ENCODE measurements around the gene MREG. TPM values are rescaled to one million over a fixed set of nuclear protein-coding genes. Genes with fewer than 3 reads are reported as not detected.
"Not testable (repeated sequence)": the region's sequence is repeated elsewhere in the genome, so short reads cannot be mapped to it uniquely, and the experiment has no call there.

MREG gene
- total RNA-seq, 1 donor from 2014 or later: 5.7 TPM

DNA sequence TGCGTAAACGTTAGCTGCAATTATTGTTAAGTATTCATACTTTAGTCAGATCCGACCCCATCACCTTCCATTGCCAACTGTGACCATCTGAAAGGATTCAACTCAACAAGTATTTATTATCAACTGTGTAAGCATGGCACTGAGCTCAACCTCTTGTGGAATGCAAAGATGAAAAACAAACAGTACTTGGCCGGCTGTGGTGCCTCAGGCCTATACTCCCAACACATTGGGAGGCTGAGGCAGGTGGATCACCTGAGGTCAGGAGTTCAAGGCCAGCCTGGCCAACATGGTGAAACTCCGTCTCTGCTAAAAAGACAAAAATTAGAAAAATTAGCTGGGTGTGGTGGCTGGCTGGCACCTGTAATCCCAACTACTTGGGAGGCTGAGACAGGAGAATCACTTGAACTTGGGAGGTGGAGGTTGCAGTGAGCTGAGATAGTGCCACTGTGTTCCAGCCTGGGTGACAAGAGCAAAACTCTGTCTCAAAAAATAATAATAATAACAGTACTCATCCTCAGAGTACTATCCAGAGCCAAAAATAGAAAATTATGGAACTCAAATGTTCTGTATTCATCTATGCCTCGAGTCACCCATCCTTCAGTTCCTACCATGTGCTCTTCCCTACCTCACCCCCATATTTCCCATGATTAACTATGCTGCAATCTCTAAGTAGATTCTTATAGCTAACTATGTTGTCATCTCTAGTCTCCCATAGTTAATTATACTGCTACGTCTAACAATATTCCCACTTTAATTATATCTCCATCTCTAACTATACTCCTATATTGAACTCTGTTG is 8.6 kb upstream of the MREG start:
- DNase-seq (ENCODE audit: low spot score): no peak

DNA sequence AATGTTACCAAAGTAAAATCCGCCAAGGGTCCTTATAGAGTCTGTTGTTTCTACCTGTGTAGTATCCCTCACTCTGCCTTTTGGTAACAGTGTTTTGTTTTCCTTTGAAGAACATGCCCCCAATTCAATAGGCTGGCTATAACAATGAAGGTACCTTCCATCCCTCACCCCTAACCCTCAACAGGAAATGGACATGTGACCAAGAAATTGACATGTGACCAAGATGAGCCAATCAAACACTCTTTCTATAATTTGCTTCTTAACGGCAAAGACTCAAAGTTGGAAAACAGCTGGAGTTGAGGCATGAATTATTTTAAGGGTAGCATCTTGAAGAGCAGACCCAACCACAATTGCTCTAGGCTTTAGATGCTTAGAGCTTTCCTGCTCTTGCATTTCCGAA is 5.4 kb upstream of the MREG start:
- no peak for DNase-seq (ENCODE audit: low spot score)

DNA sequence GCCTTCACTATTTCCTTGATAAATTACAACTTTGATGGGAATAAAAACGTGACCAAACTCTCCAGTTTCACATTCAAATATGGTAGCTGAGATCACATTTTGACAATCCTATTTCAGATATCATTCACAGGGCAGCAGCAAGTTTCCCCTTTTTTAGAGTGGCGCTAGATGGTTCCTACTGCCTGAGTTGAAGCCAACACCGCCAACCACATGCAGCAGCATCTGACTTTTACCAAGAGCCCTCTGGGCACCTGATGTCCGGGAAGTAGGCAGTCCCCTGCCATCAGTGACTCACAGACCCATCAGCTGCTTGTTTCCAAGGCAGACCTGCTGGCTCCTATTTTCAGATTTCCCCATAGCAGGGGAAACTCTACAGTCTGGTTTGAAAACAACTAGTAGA is 4.0 kb upstream of the MREG start:
- DNase-seq (ENCODE audit: low spot score): no peak

DNA sequence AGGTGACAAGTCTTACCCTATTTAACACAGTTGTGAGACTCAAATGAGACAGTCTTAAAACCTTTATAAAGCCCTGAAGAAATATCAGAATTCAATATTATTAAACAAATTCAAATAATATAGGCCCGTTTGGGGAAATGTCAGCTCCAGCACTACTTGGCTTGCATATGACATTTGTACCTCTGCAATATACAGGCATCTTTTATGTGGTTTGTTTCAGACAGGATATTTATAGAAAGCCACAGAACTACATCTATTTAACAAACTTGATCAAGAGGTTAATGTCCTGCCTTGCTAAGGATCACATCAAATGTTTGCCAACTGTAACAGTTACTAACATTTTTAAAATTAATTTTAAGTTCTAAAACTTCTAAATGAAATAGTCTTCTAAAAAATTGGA is 3.2 kb upstream of the MREG start:
- DNase-seq (ENCODE audit: low spot score): no peak

DNA sequence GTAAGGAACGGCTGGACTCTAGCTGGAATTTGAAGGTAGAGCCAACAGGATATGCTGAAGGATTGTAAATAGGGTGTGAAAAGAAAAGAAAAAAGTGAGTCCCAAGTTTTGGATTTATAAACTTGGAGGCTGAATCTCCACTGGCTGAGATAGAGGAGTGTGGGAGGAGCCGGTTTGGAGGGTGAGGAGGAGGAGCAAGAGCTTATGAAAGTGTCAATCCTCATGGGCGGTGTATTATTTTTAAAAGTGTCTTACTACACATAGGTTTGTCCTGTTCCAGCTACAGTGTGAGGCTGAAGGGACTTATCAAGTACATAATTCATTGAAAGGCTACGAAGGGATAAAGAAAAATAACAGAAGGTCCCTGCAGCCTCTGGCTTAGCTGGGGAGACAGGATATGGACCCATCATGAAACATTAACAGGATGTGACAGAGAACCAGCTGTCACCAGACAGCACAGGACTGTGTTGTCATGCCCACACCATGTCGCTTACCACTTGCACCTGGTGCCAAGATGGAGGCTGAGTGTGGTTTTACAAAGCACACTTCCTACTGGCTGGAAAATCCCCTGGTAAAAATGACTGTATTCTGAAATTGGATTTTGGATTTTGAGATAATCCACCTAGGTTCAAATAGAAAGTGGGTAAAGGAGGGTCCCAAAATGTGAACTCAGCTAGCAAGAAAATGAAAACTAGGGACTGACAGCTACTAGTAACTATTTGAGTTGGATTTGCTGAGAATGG is 2.5 kb upstream of the MREG start:
- no peak for DNase-seq (ENCODE audit: low spot score)

DNA sequence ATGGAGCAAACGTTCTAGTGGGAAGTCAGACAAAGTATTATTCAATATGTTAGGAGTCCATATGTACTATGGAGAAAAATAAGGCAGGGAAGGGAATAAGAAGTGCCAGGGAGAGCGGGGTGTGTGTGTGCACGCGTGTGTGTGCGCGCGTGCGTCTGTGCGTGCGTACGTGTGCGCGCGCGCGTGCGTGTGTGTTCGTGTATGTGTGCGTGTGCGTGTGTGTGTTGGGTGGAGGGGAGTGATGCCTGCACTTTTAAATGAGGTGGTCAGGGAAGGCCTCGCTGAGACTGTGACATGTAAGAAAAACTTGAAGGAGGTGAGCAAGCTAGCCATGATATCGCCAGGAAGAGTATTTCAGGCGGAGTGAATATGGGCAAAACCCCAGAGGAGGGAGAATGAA is 1.6 kb upstream of the MREG start:
- DNase-seq (ENCODE audit: low spot score): no peak

DNA sequence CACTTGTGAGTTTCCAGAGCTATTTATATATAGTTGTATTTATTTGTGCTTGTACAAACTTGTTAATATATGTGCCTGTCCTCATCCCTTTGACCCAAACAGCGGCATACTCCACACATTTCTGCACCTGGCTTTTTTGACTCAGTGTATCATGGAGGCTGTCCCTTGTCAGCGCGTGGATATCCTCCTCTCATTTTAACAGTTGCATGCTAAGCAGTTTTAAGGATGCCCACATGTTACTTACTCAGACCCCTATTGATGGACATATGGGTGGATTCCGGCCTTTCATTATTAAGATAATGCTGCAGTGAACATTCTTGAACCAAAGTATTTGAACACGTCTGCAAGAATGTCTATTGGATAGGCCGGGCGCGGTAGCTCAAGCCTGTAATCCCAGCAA is 655 bp upstream of the MREG start:
- DNase-seq (ENCODE audit: low spot score): no peak

DNA sequence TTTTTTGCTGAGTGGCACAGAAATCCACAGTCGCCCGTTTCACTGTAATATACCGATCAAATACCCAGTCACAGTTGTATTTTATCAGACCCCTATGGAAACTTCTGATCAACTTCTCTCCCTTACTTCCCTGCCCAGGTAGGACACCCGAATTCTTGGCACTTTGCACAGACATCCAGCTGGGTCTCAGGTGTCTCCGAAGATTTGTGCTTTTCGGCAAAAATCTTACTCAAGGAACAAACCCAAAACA is 596 bp downstream of the MREG start:
- no peak for DNase-seq (ENCODE audit: low spot score)

DNA sequence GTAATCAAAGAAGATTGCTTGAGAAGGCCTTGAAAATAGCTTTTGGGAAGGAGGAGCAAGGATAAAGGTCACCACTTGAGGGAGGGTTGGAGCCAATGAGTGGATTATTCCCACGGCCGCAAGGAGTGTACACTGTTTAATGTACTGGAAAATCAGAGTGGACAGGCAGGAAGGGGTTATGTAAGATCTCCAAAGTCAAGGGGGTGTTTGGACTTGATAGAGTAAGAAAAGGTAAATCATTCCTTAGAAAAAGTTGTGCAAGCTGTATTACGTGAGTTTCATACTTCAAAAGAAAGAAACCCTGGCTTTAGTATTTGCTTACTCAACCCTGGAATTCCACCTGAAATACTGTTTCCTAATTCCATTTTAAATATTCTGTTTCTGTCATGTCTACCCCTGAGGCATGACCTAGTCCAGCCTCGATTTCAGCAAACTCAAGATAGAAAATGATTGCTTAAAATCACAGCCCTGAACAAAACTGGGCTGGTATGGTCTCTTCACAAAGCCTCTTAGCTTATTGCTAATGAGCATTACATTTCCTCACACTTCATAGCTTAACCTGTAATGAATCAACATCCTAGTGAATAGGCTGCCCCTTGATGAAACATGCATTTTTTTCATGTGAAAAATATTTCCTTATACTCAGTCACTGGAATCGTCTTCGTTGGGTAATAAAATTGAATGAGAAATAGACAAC is 1.1 kb downstream of the MREG start:
- no peak for DNase-seq (ENCODE audit: low spot score)

DNA sequence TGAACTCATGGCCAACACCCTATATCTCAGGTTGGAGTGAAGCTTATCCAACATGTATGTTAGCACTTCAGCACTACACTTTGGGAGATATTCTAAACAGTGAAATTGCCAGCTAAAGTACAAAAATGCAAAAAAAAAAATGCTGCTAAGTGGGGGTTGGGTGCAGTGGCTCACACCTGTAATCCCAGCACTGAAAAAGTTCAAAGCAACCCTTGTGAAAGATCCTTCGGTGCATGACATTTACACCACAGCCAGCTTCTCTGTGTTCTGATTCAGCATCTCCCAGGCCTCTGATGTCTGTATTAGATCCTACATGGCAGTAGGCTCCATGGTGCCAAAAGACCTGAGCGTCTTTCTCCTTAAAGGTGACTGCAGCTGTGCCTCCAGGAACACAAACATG is 4.1 kb downstream of the MREG start:
- not testable (repeated sequence) for DNase-seq (ENCODE audit: low spot score)

DNA sequence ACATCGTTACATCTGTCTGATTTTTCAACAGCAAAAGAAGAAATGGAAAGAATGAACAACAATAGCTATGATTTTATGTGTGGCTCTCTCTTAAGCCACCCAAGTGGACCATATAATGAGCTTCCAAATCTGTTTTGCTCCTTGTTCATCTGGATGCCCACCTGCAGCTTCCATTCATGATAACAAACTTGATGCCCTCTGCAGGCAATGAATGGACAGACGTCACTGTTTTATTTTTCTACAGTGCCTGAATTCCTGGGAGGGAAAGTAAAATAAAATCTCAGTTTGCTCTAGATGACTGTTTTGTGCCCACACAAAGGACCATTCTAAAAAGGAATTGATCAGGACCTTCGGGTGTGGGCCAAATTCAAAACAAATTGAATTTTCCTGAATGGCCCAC is 5.0 kb downstream of the MREG start:
- DNase-seq (ENCODE audit: low spot score): no peak

DNA sequence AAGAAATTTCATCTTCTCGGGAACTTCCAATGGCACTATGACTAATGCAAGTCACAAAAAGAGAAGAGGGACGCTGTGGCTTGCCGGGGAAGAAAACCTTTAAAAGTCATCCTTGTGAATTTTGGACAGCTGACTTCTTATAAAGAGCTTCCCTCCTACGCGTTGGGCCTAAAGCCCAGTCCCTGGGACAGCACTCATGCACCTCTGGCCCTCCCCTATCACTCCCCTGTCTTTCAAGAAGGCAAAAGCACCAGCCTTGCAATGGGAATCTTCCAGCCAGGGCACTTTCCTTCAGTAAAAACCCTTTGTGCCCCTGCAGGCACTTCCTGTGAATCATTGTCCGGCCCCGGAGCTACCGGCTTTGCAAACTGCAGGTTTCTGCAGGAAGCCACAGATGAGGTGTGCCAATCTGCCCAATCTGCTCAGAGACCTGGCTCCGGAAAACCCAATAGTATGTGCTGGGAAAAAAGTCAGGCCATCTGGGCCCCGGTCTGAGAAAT is 7.1 kb downstream of the MREG start:
- no peak for DNase-seq (ENCODE audit: low spot score)

DNA sequence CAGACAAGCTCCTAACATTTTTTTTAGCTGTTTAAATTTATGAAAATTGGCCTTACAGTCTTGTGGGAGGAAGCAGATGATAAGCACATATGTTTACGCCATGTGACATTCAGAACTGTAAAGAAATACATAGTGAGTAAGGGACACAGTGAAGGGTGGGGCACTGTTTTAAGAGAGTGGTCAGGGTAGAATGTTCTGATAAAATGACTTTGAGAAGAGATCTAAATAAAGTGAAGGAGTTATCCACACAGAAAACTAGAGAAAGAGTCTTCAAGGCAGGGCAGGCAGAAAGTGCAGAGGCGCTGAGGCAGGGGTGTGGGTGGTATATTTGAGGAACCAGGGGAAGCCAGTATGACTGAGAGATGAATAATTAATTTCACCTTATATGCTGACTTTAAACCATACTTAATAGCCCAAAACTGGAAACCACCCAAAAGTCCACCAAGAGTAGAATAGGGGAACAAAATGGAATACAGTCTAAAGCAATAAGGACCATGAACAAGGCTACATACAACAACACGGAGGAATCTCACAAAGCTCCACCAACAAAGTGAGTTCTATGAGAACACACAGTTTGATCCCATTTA is 8.6 kb downstream of the MREG start:
- no peak for DNase-seq (ENCODE audit: low spot score)

DNA sequence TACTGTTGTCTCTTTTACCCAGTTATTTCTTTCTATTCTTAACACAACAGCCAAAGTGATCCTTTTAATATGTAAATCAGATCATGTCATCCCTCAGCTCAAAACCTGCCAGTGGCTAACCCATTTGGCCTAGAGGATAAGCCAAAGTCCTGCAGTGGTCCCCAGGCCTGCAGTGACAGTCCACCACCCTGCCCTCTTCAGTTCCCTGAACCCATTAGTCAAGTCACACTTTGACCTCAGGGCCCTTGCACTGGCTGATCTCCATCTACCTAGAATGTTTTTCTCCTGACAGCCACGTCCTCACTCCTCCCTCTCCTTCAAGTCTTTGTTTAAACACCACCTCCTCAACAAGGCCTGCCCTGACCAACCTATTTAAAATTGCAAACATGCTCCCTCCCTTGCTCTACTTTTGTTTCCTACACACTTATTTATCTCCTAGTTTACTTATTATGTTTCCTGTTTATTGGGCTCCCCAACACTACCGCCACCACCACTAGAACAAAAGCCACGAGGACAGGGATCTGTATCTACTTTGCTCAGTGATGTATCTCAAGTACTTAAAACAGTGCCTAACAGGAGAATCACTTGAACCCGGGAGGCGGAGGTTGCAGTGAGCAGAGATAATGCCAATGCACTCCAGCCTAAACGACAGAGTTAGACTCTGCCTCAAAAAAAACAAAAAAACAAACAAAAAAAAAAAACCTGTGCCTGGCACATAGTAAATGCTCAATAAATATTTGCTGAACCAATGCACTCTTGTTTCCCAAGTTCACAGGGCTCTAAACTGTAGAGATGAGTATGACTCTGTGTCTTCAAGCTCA is 9.3 kb downstream of the MREG start:
- DNase-seq (ENCODE audit: low spot score): no peak

DNA sequence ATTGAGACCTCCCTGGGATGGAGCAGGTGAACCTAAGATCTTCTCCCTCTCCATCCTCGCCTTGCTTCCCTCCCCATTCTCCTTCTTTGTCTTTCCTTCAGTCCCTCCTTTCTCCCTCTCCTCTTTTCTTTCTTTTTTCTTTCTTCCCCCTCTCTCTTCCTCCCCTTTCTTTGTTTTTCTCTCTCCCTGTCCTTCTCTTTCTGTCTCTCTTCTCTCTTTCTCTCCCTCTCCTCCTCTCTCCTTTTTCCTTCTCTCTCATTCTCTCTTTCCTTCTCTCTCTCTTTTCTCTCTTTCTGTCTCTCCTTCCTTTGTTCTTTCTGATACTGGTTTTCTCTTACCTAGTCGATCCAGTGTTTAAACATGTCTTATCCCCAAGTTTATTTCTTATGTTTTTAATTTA is 10.7 kb downstream of the MREG start:
- DNase-seq (ENCODE audit: low spot score): no peak

DNA sequence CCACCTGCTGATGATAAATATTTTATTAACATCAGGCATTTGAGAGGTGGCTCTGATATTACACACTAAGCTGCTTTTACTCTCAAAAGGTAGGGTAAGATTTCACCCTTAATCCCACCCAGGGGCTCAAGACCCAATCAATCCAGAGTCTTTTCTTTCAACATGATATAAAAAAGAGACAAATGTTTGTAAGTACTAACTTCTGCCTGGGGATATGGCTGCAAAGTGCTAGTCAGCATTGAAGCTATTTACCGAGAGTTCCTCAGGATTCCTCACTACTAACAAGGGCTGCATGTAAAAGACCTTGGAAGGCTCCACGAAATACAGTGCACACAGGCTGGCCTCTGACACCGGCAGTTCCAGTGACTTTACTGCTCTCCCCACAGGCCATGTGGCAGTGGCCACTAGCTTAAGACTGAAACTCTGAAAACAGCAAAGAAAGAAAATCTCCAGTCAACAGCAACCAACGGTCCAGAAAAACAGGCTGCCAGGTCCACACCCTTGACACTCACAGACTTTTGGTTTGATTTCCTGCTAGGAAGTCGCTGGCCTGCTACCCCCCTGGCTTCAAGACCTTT is 11.2 kb downstream of the MREG start:
- no peak for DNase-seq (ENCODE audit: low spot score)

DNA sequence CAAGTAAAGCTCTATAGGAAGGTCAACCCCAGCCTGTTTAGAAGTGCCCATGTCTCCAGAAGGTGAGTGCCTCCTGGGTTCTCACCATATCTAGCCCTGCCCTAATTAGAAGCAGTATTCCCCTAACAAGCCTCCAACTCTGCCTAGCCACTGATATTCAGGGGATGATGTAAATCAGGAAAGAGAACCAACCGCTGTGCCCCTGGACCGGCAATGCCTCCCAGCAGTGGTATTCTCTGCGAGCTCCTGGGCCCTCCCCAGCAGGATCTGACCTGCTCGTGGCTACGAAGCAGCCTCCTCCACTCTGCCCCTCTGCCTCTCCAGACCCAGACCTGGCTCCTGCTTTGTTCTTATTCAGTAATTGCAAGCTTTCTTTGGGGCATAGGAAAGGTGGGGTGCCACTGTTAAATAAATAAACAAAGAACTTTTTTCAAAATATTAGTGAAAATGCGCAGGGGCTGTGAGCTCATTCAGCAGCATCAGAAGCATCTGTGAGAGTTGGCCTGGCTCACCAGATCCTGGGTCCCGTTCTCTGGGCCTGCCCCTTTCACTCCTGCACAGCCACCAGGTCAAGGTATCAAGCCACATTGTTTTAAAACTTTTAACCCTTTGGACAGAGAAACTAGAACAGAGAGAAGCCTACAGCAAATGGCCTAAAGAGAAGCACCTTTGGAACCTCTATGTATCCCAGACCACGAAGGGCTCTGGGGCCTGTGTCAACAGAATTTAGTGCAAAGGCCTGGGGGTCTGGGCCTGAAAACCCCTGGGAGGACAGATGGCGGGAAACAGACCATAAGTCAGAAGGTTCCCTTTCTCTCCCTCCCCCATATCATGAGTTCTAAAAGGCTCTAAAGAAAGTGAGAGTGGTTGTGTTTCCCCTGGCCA is 11.9 kb downstream of the MREG start:
- DNase-seq (ENCODE audit: low spot score): no peak

DNA sequence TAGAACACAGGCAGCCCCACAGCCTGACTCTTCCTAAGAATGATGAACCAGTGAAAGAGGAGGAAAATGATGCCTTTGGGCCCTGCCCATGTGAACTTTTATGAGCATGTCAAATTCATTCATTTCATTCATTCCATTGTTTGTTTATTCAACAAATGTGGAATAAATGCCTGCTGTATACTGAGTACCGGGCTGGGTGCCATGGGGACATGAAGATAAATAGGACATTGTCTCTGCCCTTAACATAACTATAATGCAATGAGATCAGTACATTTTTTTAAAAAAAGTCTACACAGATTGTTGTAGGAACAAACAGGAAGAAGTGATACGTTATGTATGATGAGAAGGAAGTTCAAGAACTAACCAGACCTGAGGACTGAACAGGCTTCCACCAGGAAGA is 14.7 kb downstream of the MREG start:
- no peak for DNase-seq (ENCODE audit: low spot score)

DNA sequence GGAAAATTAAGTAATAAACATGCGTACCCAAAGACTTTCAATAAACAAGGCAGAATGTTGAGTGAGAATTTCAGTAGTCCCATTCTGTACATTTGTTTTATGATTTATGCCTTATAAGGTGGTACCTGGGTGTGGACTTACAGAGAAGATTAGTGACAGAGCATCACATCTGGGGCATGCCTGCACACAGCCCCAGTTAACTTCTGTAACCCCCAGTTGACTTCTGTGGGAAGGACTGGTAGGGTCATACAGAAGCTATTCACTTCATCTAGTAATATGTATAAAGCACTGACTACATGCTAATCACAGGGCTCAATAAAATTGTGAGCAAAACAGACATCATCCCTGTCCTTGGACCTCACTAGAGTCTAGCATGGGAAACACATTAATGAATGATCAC is 16.1 kb downstream of the MREG start:
- no peak for DNase-seq (ENCODE audit: low spot score)

DNA sequence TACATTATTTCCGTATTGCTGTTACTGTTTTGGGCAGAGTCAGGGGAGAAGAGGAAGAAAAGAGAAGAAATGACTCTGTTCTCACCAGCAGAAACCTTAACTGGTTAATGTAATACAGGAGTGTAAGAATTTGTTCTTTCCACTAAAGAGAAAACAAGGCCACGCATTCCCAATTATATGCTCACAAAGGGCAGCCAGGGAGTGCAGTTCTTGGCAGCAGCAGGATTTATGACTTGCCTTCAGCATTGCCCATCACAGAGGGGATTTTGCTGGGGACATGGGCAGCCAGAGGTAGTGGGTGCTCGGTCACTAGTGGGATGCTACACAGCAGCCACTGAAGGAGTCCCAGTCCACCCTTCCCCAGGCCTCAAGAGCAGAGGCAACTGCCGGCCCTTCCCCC is 18.4 kb downstream of the MREG start:
- DNase-seq (ENCODE audit: low spot score): no peak
